ENCODE measurements around the gene DGKI. TPM values are rescaled to one million over a fixed set of nuclear protein-coding genes. Genes with fewer than 3 reads are reported as not detected.

DGKI gene
- total RNA-seq, 3 donors from 2014 or later (not counting 1 experiment from before 2014, with no cell fraction given) = 0.53 TPM; not detected in 2

- H3K9me3 ChIP-seq (ENCODE audit: control insufficient read depth, insufficient read depth, low read length) = no peaks in the 10 kb centered on the region
- WGBS (ENCODE audit: insufficient coverage) = 19% methylated on average over 18 of the region's 18 CpGs
- H3K27ac Mint-ChIP-seq = no peak overlapping the region
- peaks cover 49 to 69% of the 10 kb centered on the region in 2 donors for H3K27me3 Mint-ChIP-seq (ENCODE audit: low read depth in 2 of 2)
- H3K4me3 Mint-ChIP-seq = no peak overlapping the region
- H3K27ac ChIP-seq (ENCODE audit: low read length) = no peak overlapping the region
- no peaks in the 10 kb centered on the region for H3K36me3 ChIP-seq (ENCODE audit: control insufficient read depth, insufficient read depth, low read length)
- no peaks in the 10 kb centered on the region for H3K36me3 Mint-ChIP-seq
- ATAC-seq (peak in 1 of 3 donors; percentile 23), DNase-seq (no peak)
- intact Hi-C loops (cut with micrococcal nuclease) = no loop called here
- no peak for TF ChIP-seq CTCF (IDR thresholded peaks at IDR 0.05)
- H3K4me1 Mint-ChIP-seq = peaks cover 4 to 6% of the 10 kb centered on the region in 2 donors
- peaks cover 13% of the 10 kb centered on the region for H3K4me1 ChIP-seq (ENCODE audit: control insufficient read depth, insufficient read depth, low read length)
- no peaks in the 10 kb centered on the region for H3K9me3 Mint-ChIP-seq
- peaks cover 35% of the 10 kb centered on the region for H3K27me3 ChIP-seq (ENCODE audit: control insufficient read depth, insufficient read depth, low read length)
- H3K4me3 ChIP-seq (ENCODE audit: low read length) = no peak overlapping the region
Observed at GRCh38 chr7:137847568-137848050, 835 bp upstream of the DGKI start.

GRCh38 chr7:137846549-137846826 lies 286 bp downstream of the DGKI start:
- no peak overlapping the region for H3K4me3 Mint-ChIP-seq
- intact Hi-C loops (cut with micrococcal nuclease) = no loop called here
- H3K4me1 Mint-ChIP-seq = peaks cover 4 to 6% of the 10 kb centered on the region in 2 donors
- DNase-seq = peak in 1 of 2 donors; percentile 19
- Histone ChIP-seq H3K4me1 (ENCODE audit: control insufficient read depth, insufficient read depth, low read length) (peaks cover 13% of the 10 kb centered on the region), H3K4me3 (ENCODE audit: low read length) (no peak overlapping the region), H3K27me3 (ENCODE audit: control insufficient read depth, insufficient read depth, low read length) (peaks cover 38% of the 10 kb centered on the region), H3K36me3 (ENCODE audit: control insufficient read depth, insufficient read depth, low read length) (no peaks in the 10 kb centered on the region), H3K9me3 (ENCODE audit: control insufficient read depth, insufficient read depth, low read length) (no peaks in the 10 kb centered on the region), H3K27ac (ENCODE audit: low read length) (no peak overlapping the region)
- no peaks in the 10 kb centered on the region for H3K36me3 Mint-ChIP-seq
- H3K27ac Mint-ChIP-seq = no peak overlapping the region
- peaks cover 55 to 79% of the 10 kb centered on the region in 2 donors for H3K27me3 Mint-ChIP-seq (ENCODE audit: low read depth in 2 of 2)
- peak; percentile 31 to 72 (median 35) for ATAC-seq
- WGBS (ENCODE audit: insufficient coverage) = 1% methylated on average over 47 of the region's 47 CpGs
- H3K9me3 Mint-ChIP-seq = no peaks in the 10 kb centered on the region
- TF ChIP-seq CTCF (IDR thresholded peaks at IDR 0.05) = no peak

GRCh38 chr7:137844677-137845425 lies 1.9 kb downstream of the DGKI start:
- H3K27ac Mint-ChIP-seq = no peak overlapping the region
- no peaks in the 10 kb centered on the region for H3K36me3 Mint-ChIP-seq
- H3K36me3 ChIP-seq (ENCODE audit: control insufficient read depth, insufficient read depth, low read length) = no peaks in the 10 kb centered on the region
- H3K9me3 ChIP-seq (ENCODE audit: control insufficient read depth, insufficient read depth, low read length) = no peaks in the 10 kb centered on the region
- no peak overlapping the region for H3K4me3 ChIP-seq (ENCODE audit: low read length)
- no peak for ATAC-seq
- peaks cover 39% of the 10 kb centered on the region for H3K27me3 ChIP-seq (ENCODE audit: control insufficient read depth, insufficient read depth, low read length)
- 78% methylated on average over 8 of the region's 8 CpGs for WGBS (ENCODE audit: insufficient coverage)
- no peaks in the 10 kb centered on the region for H3K9me3 Mint-ChIP-seq
- H3K4me1 ChIP-seq (ENCODE audit: control insufficient read depth, insufficient read depth, low read length) = peaks cover 13% of the 10 kb centered on the region
- DNase-seq = no peak
- intact Hi-C loops (cut with micrococcal nuclease) = no loop called here
- TF ChIP-seq CTCF (IDR thresholded peaks at IDR 0.05) = no peak
- H3K27me3 Mint-ChIP-seq (ENCODE audit: low read depth in 2 of 2) = peaks cover 53 to 79% of the 10 kb centered on the region in 2 donors
- peaks cover 4 to 6% of the 10 kb centered on the region in 2 donors for H3K4me1 Mint-ChIP-seq
- no peak overlapping the region for H3K4me3 Mint-ChIP-seq
- H3K27ac ChIP-seq (ENCODE audit: low read length) = no peak overlapping the region

Measured in natural killer cell (primary cell).